H9 (cell line): ENCODE data around the gene CUEDC1. TPM values are rescaled to one million over a fixed set of nuclear protein-coding genes. Genes with fewer than 3 reads are reported as not detected.

ENCODE experiments used
- DNase-seq: peaks from one replicate; pipeline ENCODE4 v3.0.0-alpha.2; 2017
- H2AFZ ChIP-seq: one replicate; pipeline ENCODE4 v1.6.1; 2013; ENCODE audit warnings: mild to moderate bottlenecking, low read length, control low read depth, moderate library complexity
- H2AK5ac ChIP-seq: 2 replicates; pipeline ENCODE4 v1.6.1; 2013; ENCODE audit warnings: low read length, control low read depth, mixed read lengths; ENCODE audit not compliant: insufficient read length
- H2BK120ac ChIP-seq: one replicate; pipeline ENCODE4 v1.6.1; 2013; ENCODE audit warnings: low read depth, mild to moderate bottlenecking, low read length, control low read depth, inconsistent platforms; ENCODE audit not compliant: poor library complexity, severe bottlenecking
- H2BK12ac ChIP-seq: 2 replicates; pipeline ENCODE4 v1.6.1; 2013; ENCODE audit warnings: low read length, control low read depth, mixed read lengths, low read depth; ENCODE audit not compliant: insufficient read length
- H2BK15ac ChIP-seq: 2 replicates; pipeline ENCODE4 v1.6.1; 2013; ENCODE audit warnings: low read depth, low read length, control low read depth
- H2BK20ac ChIP-seq: one replicate; pipeline ENCODE4 v1.6.1; 2013; ENCODE audit warnings: low read depth, mild to moderate bottlenecking, low read length, control low read depth, inconsistent platforms; ENCODE audit not compliant: poor library complexity, severe bottlenecking
- H2BK5ac ChIP-seq: 2 replicates; pipeline ENCODE4 v1.6.1; 2013; ENCODE audit warnings: low read length, control low read depth, mixed read lengths; ENCODE audit not compliant: insufficient read length
- H3K14ac ChIP-seq: 2 replicates; pipeline ENCODE4 v1.6.1; 2013; ENCODE audit warnings: low read length, control low read depth; ENCODE audit not compliant: insufficient read depth
- H3K18ac ChIP-seq: 2 replicates; pipeline ENCODE4 v1.6.1; 2013; ENCODE audit warnings: low read depth, mild to moderate bottlenecking, mixed read lengths, low read length, control low read depth; ENCODE audit not compliant: insufficient read length
- H3K23ac ChIP-seq: 2 replicates; pipeline ENCODE4 v1.6.1; 2013; ENCODE audit warnings: low read length, control low read depth, mixed read lengths, low read depth; ENCODE audit not compliant: insufficient read length
- H3K23me2 ChIP-seq: 2 replicates; pipeline ENCODE4 v1.6.1; 2013; ENCODE audit warnings: low read depth, mild to moderate bottlenecking, mixed read lengths, low read length, control low read depth; ENCODE audit not compliant: insufficient read length, poor library complexity, severe bottlenecking
- H3K27ac ChIP-seq: 2 replicates; pipeline ENCODE4 v1.5.1; 2013; ENCODE audit warnings: low read length, control low read depth, mixed read lengths, low read depth; ENCODE audit not compliant: insufficient read length
- H3K27me3 ChIP-seq: 2 replicates; pipeline ENCODE4 v1.6.1; 2013; ENCODE audit warnings: low read length, control low read depth, inconsistent platforms; ENCODE audit not compliant: insufficient read depth
- H3K4ac ChIP-seq: 2 replicates; pipeline ENCODE4 v1.6.1; 2013; ENCODE audit warnings: low read depth, mild to moderate bottlenecking, control low read depth, inconsistent platforms, low read length, moderate library complexity
- H3K4me1 ChIP-seq: 2 replicates; pipeline ENCODE4 v1.6.1; 2013; ENCODE audit warnings: low read length, control low read depth, inconsistent platforms; ENCODE audit not compliant: insufficient read depth
- H3K4me2 ChIP-seq: 2 replicates; pipeline ENCODE4 v1.6.1; 2013; ENCODE audit warnings: low read length, control low read depth, mixed read lengths; ENCODE audit not compliant: insufficient read length, insufficient read depth
- H3K56ac ChIP-seq: 2 replicates; pipeline ENCODE4 v1.6.1; 2013; ENCODE audit warnings: low read depth, mild to moderate bottlenecking, mixed read lengths, low read length, control low read depth; ENCODE audit not compliant: insufficient read length
- H3K79me1 ChIP-seq: 2 replicates; pipeline ENCODE4 v1.6.1; 2013; ENCODE audit warnings: low read depth, mild to moderate bottlenecking, moderate library complexity, low read length, control low read depth, inconsistent platforms; ENCODE audit not compliant: insufficient read depth, poor library complexity, severe bottlenecking
- H3K79me2 ChIP-seq: 2 replicates; pipeline ENCODE4 v1.6.1; 2013; ENCODE audit warnings: low read length, control low read depth, inconsistent platforms; ENCODE audit not compliant: insufficient read depth
- H3K9ac ChIP-seq: 2 replicates; pipeline ENCODE4 v1.6.1; 2013; ENCODE audit warnings: low read length, control low read depth, mixed read lengths; ENCODE audit not compliant: insufficient read length; ENCODE audit errors: extremely low read depth
- H3K9me3 ChIP-seq: one replicate; pipeline ENCODE4 v1.6.1; 2013; ENCODE audit warnings: low read depth, low read length, inconsistent platforms; ENCODE audit not compliant: control insufficient read depth
- H3T11ph ChIP-seq: one replicate; pipeline ENCODE4 v1.6.1; 2013; ENCODE audit warnings: mild to moderate bottlenecking, low read length, control low read depth, inconsistent platforms
- H4K20me1 ChIP-seq: one replicate; pipeline ENCODE4 v1.6.1; 2013; ENCODE audit not compliant: control insufficient read depth, insufficient read length, insufficient read depth
- H4K5ac ChIP-seq: 2 replicates; pipeline ENCODE4 v1.6.1; 2013; ENCODE audit warnings: low read depth, mild to moderate bottlenecking, mixed read lengths, low read length, control low read depth; ENCODE audit not compliant: insufficient read length
- H4K8ac ChIP-seq: replicated peaks from 2 replicates; pipeline ENCODE4 v1.6.1; 2013; ENCODE audit warnings: low read length, control low read depth, mixed read lengths, low read depth; ENCODE audit not compliant: insufficient read length
- H4K91ac ChIP-seq: 2 replicates; pipeline ENCODE4 v1.6.1; 2013; ENCODE audit warnings: low read depth, mild to moderate bottlenecking, moderate library complexity, mixed read lengths, low read length, control low read depth; ENCODE audit not compliant: insufficient read length
- H3K27ac Mint-ChIP-seq, 3 experiments: 2 replicates in 2 of 3; 3 replicates in 1 of 3; pipeline ENCODE4 v1.8.0; 2020 to 2021; ENCODE audit warnings: mixed read lengths in 3 of 3, mild to moderate bottlenecking in 1 of 3, moderate library complexity in 1 of 3
- H3K27me3 Mint-ChIP-seq: 2 replicates; pipeline ENCODE4 v1.8.0; 2021; ENCODE audit warnings: low read depth, mild to moderate bottlenecking, moderate library complexity, mixed read lengths
- H3K36me3 Mint-ChIP-seq, 3 experiments: 2 replicates in 2 of 3; 3 replicates in 1 of 3; pipeline ENCODE4 v1.8.0; 2020 to 2021; ENCODE audit warnings: low read depth in 3 of 3, mixed read lengths in 3 of 3; ENCODE audit not compliant: insufficient read depth in 1 of 3
- H3K4me1 Mint-ChIP-seq, 2 experiments: 2 replicates each; pipeline ENCODE4 v1.8.0; 2020; ENCODE audit warnings: mixed read lengths in 2 of 2
- H3K4me3 Mint-ChIP-seq, 2 experiments: 2 replicates in 1 of 2; 3 replicates in 1 of 2; pipeline ENCODE4 v1.8.0; 2020 to 2021; ENCODE audit warnings: mild to moderate bottlenecking in 2 of 2, mixed read lengths in 2 of 2, moderate library complexity in 1 of 2
- H3K9me3 Mint-ChIP-seq, 2 experiments: 2 replicates in 1 of 2; 3 replicates in 1 of 2; pipeline ENCODE4 v1.8.0; 2020; ENCODE audit warnings: mild to moderate bottlenecking in 2 of 2, mixed read lengths in 2 of 2, moderate library complexity in 1 of 2
- CTCF ChIP-seq: fragments of 200-600 bp; sonication (generic); conservative IDR thresholded peaks from 3 replicates; pipeline ENCODE4 v1.8.0; 2021; ENCODE audit warnings: antibody characterized with exemption, mild to moderate bottlenecking
- WGBS: extraction: QIAGEN DNeasy Blood & Tissue Kit; methylation state at CpG from one replicate; pipeline ENCODE4 v1.1.7; 2013; ENCODE audit warnings: missing lambda C conversion rate, low lambda C conversion rate, mixed read lengths; ENCODE audit not compliant: insufficient read length; ENCODE audit errors: extremely low coverage; 5-methylcytosine and 5-hydroxymethylcytosine counted together
- total RNA-seq: library from RNA; stranded (reverse); gene quantifications from 2 replicates; pipeline ENCODE4 v1.2.1, GENCODE V29; 2021

The CUEDC1 gene
- total RNA-seq, 1 experiment from 2014 or later = 7.3 TPM

GRCh38 chr17:57945996-57946797 lies 9.0 kb downstream of the CUEDC1 start:
- Histone ChIP-seq H4K91ac (no peak overlapping the region), H3K56ac (no peak overlapping the region), H2BK20ac (no peak overlapping the region), H2AK5ac (no peak overlapping the region), H2BK15ac (no peak overlapping the region), H3K27ac (no peak overlapping the region), H3K4me2 (no peak overlapping the region), H3K27me3 (no peaks in the 10 kb centered on the region), H4K20me1 (peaks cover 2% of the 10 kb centered on the region), H3K79me2 (no peaks in the 10 kb centered on the region), H3K79me1 (no peaks in the 10 kb centered on the region), H3K23me2 (no peaks in the 10 kb centered on the region), H3K18ac (no peak overlapping the region), H2AFZ (no peak overlapping the region), H4K8ac (no peak overlapping the region), H2BK5ac (no peak overlapping the region), H3K23ac (no peak overlapping the region), H2BK12ac (no peak overlapping the region), H3K9me3 (no peaks in the 10 kb centered on the region), H3K14ac (no peak overlapping the region), H3K4ac (no peak overlapping the region), H3K9ac (no peak overlapping the region), H2BK120ac (no peak overlapping the region), H4K5ac (no peak overlapping the region), H3K4me1 (peaks cover 5% of the 10 kb centered on the region; the same call in 1 of the 2 replicates), H3T11ph (no peak overlapping the region)
- Mint-ChIP-seq H3K27ac (peak overlapping the region in 2 of 3 experiments; percentile 0 to 73; a peak in 2 of 7 replicates), H3K4me3 (no peak overlapping the region), H3K36me3 (no peaks in the 10 kb centered on the region), H3K9me3 (no peaks in the 10 kb centered on the region), H3K27me3 (no peaks in the 10 kb centered on the region; the same call in 1 of the 2 replicates), H3K4me1 (peaks cover 34 to 41% of the 10 kb centered on the region in 2 experiments)
- no peak for DNase-seq
- no CpG with 5 or more reads among the region's 6 CpGs for WGBS
- no peak for TF ChIP-seq CTCF
